CD4-positive, alpha-beta T cell treated with Interleukin-21 for 1 hour (primary cell): ENCODE results near the gene AQP4.

ENCODE experiments used
- DNase-seq: peaks from one replicate; pipeline ENCODE4 v3.0.0-alpha.2; 2020

Gene AQP4

GRCh38 chr18:26832302-26832701 is 33.2 kb downstream of the AQP4 start:
- no peak for DNase-seq

- DNase-seq = no peak
These were observed 37.9 kb downstream of the AQP4 start for GRCh38 chr18:26827581-26827980.

GRCh38 chr18:26826656-26827235 is 38.8 kb downstream of the AQP4 start:
- DNase-seq = no peak

- no peak for DNase-seq
These were observed 44.3 kb downstream of the AQP4 start for GRCh38 chr18:26821181-26821580.

GRCh38 chr18:26819046-26819445 is 46.5 kb downstream of the AQP4 start:
- DNase-seq = no peak

GRCh38 chr18:26818461-26818860 is 47.0 kb downstream of the AQP4 start:
- DNase-seq = no peak

- no peak for DNase-seq
These were observed 52.5 kb downstream of the AQP4 start for GRCh38 chr18:26813043-26813442.

- DNase-seq = no peak
These were observed 53.0 kb downstream of the AQP4 start for GRCh38 chr18:26812462-26812861.

- no peak for DNase-seq
These were observed 56.2 kb downstream of the AQP4 start for GRCh38 chr18:26809346-26809745.

GRCh38 chr18:26806224-26806623 is 59.3 kb downstream of the AQP4 start:
- no peak for DNase-seq

GRCh38 chr18:26804519-26804918 is 61.0 kb downstream of the AQP4 start:
- no peak for DNase-seq

GRCh38 chr18:26803643-26804042 is 61.9 kb downstream of the AQP4 start:
- DNase-seq = no peak

- no peak for DNase-seq
These were observed 62.9 kb downstream of the AQP4 start for GRCh38 chr18:26802330-26803200.
